HCT116 (cell line): ENCODE results near the gene PHF13. TPM values are rescaled to one million over a fixed set of nuclear protein-coding genes. Genes with fewer than 3 reads are reported as not detected.

ENCODE experiments used
- ATAC-seq: fragments of 200-7000 bp; cut with Tn5 transposase; 2 replicates; pipeline ENCODE4 v1.9.1; 2020; ENCODE audit warnings: mild to moderate bottlenecking, moderate library complexity
- BruUV-seq: library from RNA; stranded (reverse); fragments of 400-500 nt; replicated peaks from 2 replicates; lab custom pipeline; 2021; lab: Mats Ljungman, UMichigan
- CTCF ChIA-PET: fragments of 300-600 bp; sonication (Branson Sonifier 250); formaldehyde crosslinking; loops from one replicate; lab custom pipeline; 2021; ENCODE audit warnings: antibody characterized with exemption; lab: Charles Lee
- POLR2A ChIA-PET: fragments of 300-600, 350-600 bp; sonication (Branson Sonifier 250); formaldehyde crosslinking; loops from one replicate; lab custom pipeline; 2021; ENCODE audit warnings: antibody characterized with exemption; lab: Charles Lee
- RAD21 ChIA-PET, 2 experiments: fragments of 300-600 bp; sonication (Branson Sonifier 250); formaldehyde crosslinking; loops; one replicate each; lab custom pipeline; 2023; ENCODE audit warnings: low total read pairs in 2 of 2; ENCODE audit not compliant: uncharacterized antibody in 2 of 2, unreplicated experiment in 2 of 2, low non-redundant PET in 1 of 2; lab: Charles Lee
- DNase-seq: peaks from one replicate; pipeline ENCODE4 v3.0.0-alpha.2; 2010; ENCODE audit warnings: low read depth, low spot score
- H2AFZ ChIP-seq: fragments of 200-600 bp; shearing (Covaris generic), sonication (generic); 2 replicates; pipeline ENCODE4 v1.6.1; 2017; ENCODE audit warnings: low read depth, mixed run types, mixed read lengths, antibody characterized with exemption, low read length; ENCODE audit not compliant: poor library complexity, severe bottlenecking
- H3K27ac ChIP-seq: 2 replicates; pipeline ENCODE4 v1.5.1; 2012; ENCODE audit warnings: low read depth, low read length
- H3K27me3 ChIP-seq: fragments of 200-600 bp; sonication (generic); 2 replicates; pipeline ENCODE4 v1.6.1; 2016; ENCODE audit warnings: mixed run types, low read length, mixed read lengths; ENCODE audit not compliant: insufficient read depth
- H3K36me3 ChIP-seq, 2 experiments: fragments of 200-500 bp in 1 of 2; fragments of 200-600 bp in 1 of 2; sonication (Bioruptor generic) in 1 of 2; sonication (generic) in 1 of 2; 2 replicates each; pipeline versions ENCODE4 v1.5.1 to v1.6.1; 2014 to 2016; ENCODE audit warnings: low read length in 2 of 2, inconsistent platforms in 1 of 2, mixed read lengths in 1 of 2, mixed run types in 1 of 2; ENCODE audit not compliant: insufficient read depth in 2 of 2, control insufficient read depth in 1 of 2
- H3K4me1 ChIP-seq, 2 experiments: fragments of 200-600 bp in 1 of 2; sonication (generic) in 1 of 2; 2 replicates each; pipeline versions ENCODE4 v1.5.1 to v1.6.1; 2012 to 2017; ENCODE audit warnings: low read length in 2 of 2, inconsistent platforms in 1 of 2, mild to moderate bottlenecking in 1 of 2, mixed read lengths in 1 of 2, mixed run types in 1 of 2, moderate library complexity in 1 of 2; ENCODE audit not compliant: insufficient read depth in 2 of 2, control insufficient read depth in 1 of 2
- H3K4me2 ChIP-seq: fragments of 200-600 bp; sonication (generic); 2 replicates; pipeline ENCODE4 v1.6.1; 2017; ENCODE audit warnings: mixed run types, low read length, mixed read lengths
- H3K4me3 ChIP-seq, 2 experiments: fragments of 200-600 bp in 1 of 2; sonication (generic) in 1 of 2; replicated peaks in 1 of 2; 2 replicates each; pipeline ENCODE4 v1.5.1; 2011 to 2016; ENCODE audit warnings: low read length in 2 of 2, control low read depth in 1 of 2, low read depth in 1 of 2, mild to moderate bottlenecking in 1 of 2, mixed read lengths in 1 of 2, mixed run types in 1 of 2
- H3K79me2 ChIP-seq: fragments of 200-600 bp; sonication (generic); 2 replicates; pipeline ENCODE4 v1.6.1; 2017; ENCODE audit warnings: mild to moderate bottlenecking, mixed run types, low read length, moderate library complexity, mixed read lengths; ENCODE audit not compliant: insufficient read depth
- H3K9ac ChIP-seq: fragments of 200-600 bp; sonication (generic); 2 replicates; pipeline ENCODE4 v1.6.1; 2016; ENCODE audit warnings: low read length, mixed read lengths
- H3K9me2 ChIP-seq: fragments of 200-600 bp; sonication (generic), shearing (Covaris generic); 2 replicates; pipeline ENCODE4 v1.6.1; 2017; ENCODE audit warnings: mixed run types, mild to moderate bottlenecking, moderate library complexity; ENCODE audit not compliant: insufficient read depth
- H3K9me3 ChIP-seq, 2 experiments: fragments of 200-500 bp in 1 of 2; fragments of 200-600 bp in 1 of 2; sonication (Bioruptor generic) in 1 of 2; sonication (generic) in 1 of 2; 2 replicates each; pipeline ENCODE4 v1.6.1; 2014 to 2017; ENCODE audit warnings: low read length in 2 of 2, mixed read lengths in 2 of 2, inconsistent platforms in 1 of 2, low read depth in 1 of 2, mild to moderate bottlenecking in 1 of 2, mixed run types in 1 of 2, moderate library complexity in 1 of 2; ENCODE audit not compliant: control insufficient read depth in 1 of 2, insufficient read depth in 1 of 2
- H4K20me1 ChIP-seq: fragments of 200-600 bp; sonication (generic), shearing (Covaris generic); 2 replicates; pipeline ENCODE4 v1.6.1; 2017; ENCODE audit warnings: mixed run types, mild to moderate bottlenecking, moderate library complexity; ENCODE audit not compliant: insufficient read depth
- EGR1 ChIP-seq: IDR thresholded peaks from 2 replicates; pipeline ENCODE4 v1.6.1; 2012; ENCODE audit warnings: low read depth
- ELF1 ChIP-seq: IDR thresholded peaks from 2 replicates; pipeline ENCODE4 v1.6.1; 2012; ENCODE audit warnings: low read depth, borderline replicate concordance
- EZH2phosphoT487 ChIP-seq: fragments of 200-600 bp; IDR thresholded peaks from 2 replicates; pipeline ENCODE4 v1.6.1; 2018; ENCODE audit warnings: antibody characterized with exemption, borderline replicate concordance
- JUND ChIP-seq: IDR thresholded peaks from 2 replicates; pipeline ENCODE4 v1.6.1; 2012
- RAD21 ChIP-seq: IDR thresholded peaks from 2 replicates; pipeline ENCODE4 v1.6.1; 2012; ENCODE audit warnings: low read depth, mild to moderate bottlenecking
- SRF ChIP-seq: IDR thresholded peaks from 2 replicates; pipeline ENCODE4 v1.6.1; 2012; ENCODE audit warnings: low read depth
- TCF7L2 ChIP-seq: IDR thresholded peaks from 2 replicates; pipeline ENCODE4 v1.7.0; 2011; ENCODE audit warnings: borderline replicate concordance, inconsistent platforms; ENCODE audit not compliant: insufficient read depth, insufficient read length; ENCODE audit errors: extremely low read depth
- ZFX ChIP-seq: fragments of 450-650 bp; IDR thresholded peaks from 2 replicates; pipeline ENCODE4 v1.6.1; 2017
- intact Hi-C: fragments of 100-400 bp; cut with micrococcal nuclease; formaldehyde crosslinking; loops from 2 replicates; pipeline ENCODE4 v1.10.0; 2022
- total RNA-seq: library from RNA; stranded (reverse); gene quantifications from one replicate; pipeline ENCODE4 v1.2.1, GENCODE V29; 2021; ENCODE audit not compliant: unreplicated experiment
- TF ChIP-seq, protein P1 (sequence below), 3 experiments: fragments of 200-600 bp in 1 of 3; sonication (generic) in 1 of 3; IDR thresholded peaks in 2 of 3; conservative IDR thresholded peaks in 1 of 3; 2 replicates each; pipeline ENCODE4 v1.5.1; 2012 to 2017; ENCODE audit warnings: low read depth in 2 of 3, low read length in 2 of 3, antibody characterized with exemption in 1 of 3, borderline replicate concordance in 1 of 3, control low read depth in 1 of 3, mild to moderate bottlenecking in 1 of 3, mixed read lengths in 1 of 3, mixed run types in 1 of 3, moderate library complexity in 1 of 3; ENCODE audit not compliant: insufficient read depth in 1 of 3
- TF ChIP-seq, protein P2 (sequence below): IDR thresholded peaks from 2 replicates; pipeline ENCODE4 v1.6.1; 2011; ENCODE audit warnings: mild to moderate bottlenecking, low read length, moderate library complexity; ENCODE audit not compliant: insufficient replicate concordance; ENCODE audit errors: extremely low read depth

PHF13 gene
- total RNA-seq, 1 experiment from 2014 or later = 25.8 TPM

GRCh38 chr1:6570987-6571386 is 42.5 kb upstream of the PHF13 start:
- H3K9me2 ChIP-seq = no peaks in the 10 kb centered on the region
- TF ChIP-seq ZFX (no peak), ELF1 (no peak), RAD21 (no peak)
- H3K9ac ChIP-seq = no peak overlapping the region
- no TSS peak for BruUV-seq
- H4K20me1 ChIP-seq = no peaks in the 10 kb centered on the region
- no peak for ATAC-seq
- ChIA-PET RAD21 (no interaction called here), CTCF (interaction anchor here (1.2 kb wide), 1 partner anchor 9 kb away, joined by 3 read pairs; the partner anchor contains the start of gene ZBTB48), POLR2A (no interaction called here)
- no peak overlapping the region for H2AFZ ChIP-seq
- H3K4me3 ChIP-seq = no peak overlapping the region
- DNase-seq = no peak
- no peaks in the 10 kb centered on the region for H3K79me2 ChIP-seq
- no peaks in the 10 kb centered on the region for H3K9me3 ChIP-seq
- H3K27me3 ChIP-seq = peaks cover 7% of the 10 kb centered on the region; the same call in 1 of the 2 replicates
- intact Hi-C loops = no loop called here
- H3K4me2 ChIP-seq = no peak overlapping the region
- H3K27ac ChIP-seq = no peak overlapping the region
- H3K4me1 ChIP-seq = no peaks in the 10 kb centered on the region
- H3K36me3 ChIP-seq = no peaks in the 10 kb centered on the region

DNA sequence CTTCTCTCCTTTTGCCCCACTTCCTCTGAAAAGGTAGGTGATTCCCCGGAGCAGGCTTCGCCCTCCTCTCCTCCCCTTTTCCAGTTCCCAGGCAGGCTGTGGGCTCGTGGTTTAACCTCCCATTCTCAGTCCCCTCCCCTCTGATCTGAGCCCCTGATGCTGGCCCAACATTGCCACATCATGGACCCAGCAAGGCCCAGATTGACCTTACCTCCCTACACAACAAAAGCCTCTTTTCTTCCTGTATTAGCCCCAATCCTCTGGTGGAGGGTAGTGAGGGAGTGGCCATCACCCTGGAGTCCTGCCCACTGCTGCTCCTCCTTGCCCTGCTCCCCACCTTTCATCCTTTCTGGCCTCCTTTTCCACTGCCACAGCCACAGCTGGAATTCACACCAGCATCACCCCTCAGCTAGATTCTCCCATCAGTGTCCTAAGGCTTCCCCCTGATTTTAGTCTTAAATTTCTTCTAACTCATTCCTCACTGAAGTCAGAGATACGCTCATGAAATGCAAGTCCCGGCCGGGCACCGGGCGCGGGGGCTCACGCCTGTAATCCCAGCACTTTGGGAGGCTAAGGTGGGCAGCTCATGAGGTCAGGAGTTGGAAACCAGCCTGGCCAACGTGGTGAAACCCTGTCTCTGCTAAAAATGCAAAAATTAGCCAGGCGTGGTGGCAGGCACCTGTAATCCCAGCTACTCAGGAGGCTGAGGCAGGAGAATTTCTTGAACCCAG is 40.7 kb upstream of the PHF13 start:
- CTCF ChIA-PET = no interaction called here
- H2AFZ ChIP-seq = no peak overlapping the region
- BruUV-seq = no TSS peak
- ATAC-seq = no peak
- peaks cover 7% of the 10 kb centered on the region; the same call in 1 of the 2 replicates for H3K27me3 ChIP-seq
- DNase-seq = no peak
- RAD21 ChIA-PET = no interaction called here
- H3K79me2 ChIP-seq = no peaks in the 10 kb centered on the region
- intact Hi-C loops = no loop called here
- no peaks in the 10 kb centered on the region for H4K20me1 ChIP-seq
- H3K4me3 ChIP-seq = no peak overlapping the region
- TF ChIP-seq, protein P1, sequence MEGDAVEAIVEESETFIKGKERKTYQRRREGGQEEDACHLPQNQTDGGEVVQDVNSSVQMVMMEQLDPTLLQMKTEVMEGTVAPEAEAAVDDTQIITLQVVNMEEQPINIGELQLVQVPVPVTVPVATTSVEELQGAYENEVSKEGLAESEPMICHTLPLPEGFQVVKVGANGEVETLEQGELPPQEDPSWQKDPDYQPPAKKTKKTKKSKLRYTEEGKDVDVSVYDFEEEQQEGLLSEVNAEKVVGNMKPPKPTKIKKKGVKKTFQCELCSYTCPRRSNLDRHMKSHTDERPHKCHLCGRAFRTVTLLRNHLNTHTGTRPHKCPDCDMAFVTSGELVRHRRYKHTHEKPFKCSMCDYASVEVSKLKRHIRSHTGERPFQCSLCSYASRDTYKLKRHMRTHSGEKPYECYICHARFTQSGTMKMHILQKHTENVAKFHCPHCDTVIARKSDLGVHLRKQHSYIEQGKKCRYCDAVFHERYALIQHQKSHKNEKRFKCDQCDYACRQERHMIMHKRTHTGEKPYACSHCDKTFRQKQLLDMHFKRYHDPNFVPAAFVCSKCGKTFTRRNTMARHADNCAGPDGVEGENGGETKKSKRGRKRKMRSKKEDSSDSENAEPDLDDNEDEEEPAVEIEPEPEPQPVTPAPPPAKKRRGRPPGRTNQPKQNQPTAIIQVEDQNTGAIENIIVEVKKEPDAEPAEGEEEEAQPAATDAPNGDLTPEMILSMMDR (IDR thresholded peaks at IDR 0.05 in 2 of 3, conservative IDR thresholded peaks at IDR 0.05 in 1 of 3; ENCODE audit: borderline replicate concordance in 1 of 3, insufficient read depth in 1 of 3, low read depth in 2 of 3, low read length in 2 of 3) = no peak
- TF ChIP-seq TCF7L2 (no peak), SRF (no peak), JUND (no peak), EZH2phosphoT487 (no peak), EGR1 (no peak)
- TF ChIP-seq, protein P2, sequence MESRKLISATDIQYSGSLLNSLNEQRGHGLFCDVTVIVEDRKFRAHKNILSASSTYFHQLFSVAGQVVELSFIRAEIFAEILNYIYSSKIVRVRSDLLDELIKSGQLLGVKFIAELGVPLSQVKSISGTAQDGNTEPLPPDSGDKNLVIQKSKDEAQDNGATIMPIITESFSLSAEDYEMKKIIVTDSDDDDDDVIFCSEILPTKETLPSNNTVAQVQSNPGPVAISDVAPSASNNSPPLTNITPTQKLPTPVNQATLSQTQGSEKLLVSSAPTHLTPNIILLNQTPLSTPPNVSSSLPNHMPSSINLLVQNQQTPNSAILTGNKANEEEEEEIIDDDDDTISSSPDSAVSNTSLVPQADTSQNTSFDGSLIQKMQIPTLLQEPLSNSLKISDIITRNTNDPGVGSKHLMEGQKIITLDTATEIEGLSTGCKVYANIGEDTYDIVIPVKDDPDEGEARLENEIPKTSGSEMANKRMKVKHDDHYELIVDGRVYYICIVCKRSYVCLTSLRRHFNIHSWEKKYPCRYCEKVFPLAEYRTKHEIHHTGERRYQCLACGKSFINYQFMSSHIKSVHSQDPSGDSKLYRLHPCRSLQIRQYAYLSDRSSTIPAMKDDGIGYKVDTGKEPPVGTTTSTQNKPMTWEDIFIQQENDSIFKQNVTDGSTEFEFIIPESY = no peak
- TF ChIP-seq, all 23 proteins: peak for 0
- Histone ChIP-seq H3K4me2 (no peak overlapping the region), H3K9me3 (no peaks in the 10 kb centered on the region), H3K36me3 (no peaks in the 10 kb centered on the region), H3K9ac (no peak overlapping the region), H3K9me2 (no peaks in the 10 kb centered on the region), H3K4me1 (no peaks in the 10 kb centered on the region), H3K27ac (no peak overlapping the region)
- POLR2A ChIA-PET = no interaction called here
